ENCODE measurements around the gene TARS3. TPM values are rescaled to one million over a fixed set of nuclear protein-coding genes. Genes with fewer than 3 reads are reported as not detected.
"Not testable (repeated sequence)": the region's sequence is repeated elsewhere in the genome, so short reads cannot be mapped to it uniquely, and the experiment has no call there.

The TARS3 gene
- total and polyA plus RNA-seq, 8 donors, result 3.4 to 53.1 (median 15.6) TPM

GRCh38 chr15:101637516-101637915 lies 86.8 kb downstream of the TARS3 start:
- TF ChIP-seq CTCF (IDR thresholded peaks at IDR 0.05) (no peak), EP300 (IDR thresholded peaks at IDR 0.05) (no peak), POLR2AphosphoS5 (IDR thresholded peaks at IDR 0.05) (no peak), POLR2A (IDR thresholded peaks at IDR 0.05) (no peak)
- WGBS, 5 donors, result 54 to 73% (median 65%) methylated on average over 6 of the region's 6 CpGs
- no peaks in the 10 kb centered on the region for H3K27me3 ChIP-seq
- no peak for DNase-seq
- no peak overlapping the region for H3K27ac ChIP-seq
- H3K4me1 ChIP-seq, result peaks cover 0 to 22% (median 14%) of the 10 kb centered on the region in 4 donors
- no peak overlapping the region for H3K4me3 ChIP-seq
- intact Hi-C loops (cut with DNase I; ENCODE audit: low total_unique reads), result no loop called here
- H3K36me3 ChIP-seq, result peaks cover 7 to 48% (median 42%) of the 10 kb centered on the region in 4 donors
- no peaks in the 10 kb centered on the region for H3K9me3 ChIP-seq

- WGBS, 5 donors, result 64 to 74% (median 67%) methylated on average over 3 of the region's 3 CpGs
- Histone ChIP-seq H3K4me1 (peaks cover 0 to 17% (median 11%) of the 10 kb centered on the region in 4 donors), H3K27ac (no peak overlapping the region), H3K9me3 (no peaks in the 10 kb centered on the region), H3K27me3 (no peaks in the 10 kb centered on the region), H3K4me3 (no peak overlapping the region), H3K36me3 (peaks cover 3 to 43% (median 37%) of the 10 kb centered on the region in 4 donors)
- DNase-seq, result no peak
- intact Hi-C loops (cut with DNase I; ENCODE audit: low total_unique reads), result no loop called here
- TF ChIP-seq EP300 (IDR thresholded peaks at IDR 0.05) (no peak), CTCF (IDR thresholded peaks at IDR 0.05) (no peak), POLR2AphosphoS5 (IDR thresholded peaks at IDR 0.05) (no peak)
These were observed 87.2 kb downstream of the TARS3 start for GRCh38 chr15:101637038-101637437.

- intact Hi-C loops (cut with DNase I; ENCODE audit: low total_unique reads), result no loop called here
- Histone ChIP-seq H3K27ac (no peak overlapping the region), H3K4me3 (no peak overlapping the region), H3K36me3 (peaks cover 3 to 39% (median 35%) of the 10 kb centered on the region in 4 donors), H3K4me1 (peaks cover 0 to 8% (median 7%) of the 10 kb centered on the region in 4 donors), H3K9me3 (no peaks in the 10 kb centered on the region), H3K27me3 (no peaks in the 10 kb centered on the region)
- WGBS, 5 donors, result 69 to 80% (median 78%) methylated on average over 7 of the region's 7 CpGs
- no peak for TF ChIP-seq EP300 (IDR thresholded peaks at IDR 0.05)
- no peak for TF ChIP-seq POLR2AphosphoS5 (IDR thresholded peaks at IDR 0.05)
- TF ChIP-seq CTCF (IDR thresholded peaks at IDR 0.05), result no peak
- no peak for TF ChIP-seq POLR2A (IDR thresholded peaks at IDR 0.05)
- DNase-seq, result no peak
These were observed 88.1 kb downstream of the TARS3 start for GRCh38 chr15:101635944-101636727.

- Histone ChIP-seq H3K36me3 (peaks cover 0 to 18% (median 10%) of the 10 kb centered on the region in 4 donors), H3K4me1 (no peaks in the 10 kb centered on the region), H3K27me3 (no peaks in the 10 kb centered on the region), H3K9me3 (no peaks in the 10 kb centered on the region), H3K4me3 (no peak overlapping the region), H3K27ac (no peak overlapping the region)
- 91 to 96% (median 93%) methylated on average over 3 of the region's 3 CpGs for WGBS, 5 donors
- TF ChIP-seq EP300 (IDR thresholded peaks at IDR 0.05), result no peak
- TF ChIP-seq POLR2A (IDR thresholded peaks at IDR 0.05), result no peak
- TF ChIP-seq CTCF (IDR thresholded peaks at IDR 0.05), result no peak
- no peak for TF ChIP-seq POLR2AphosphoS5 (IDR thresholded peaks at IDR 0.05)
- DNase-seq, result no peak
- intact Hi-C loops (cut with DNase I; ENCODE audit: low total_unique reads), result no loop called here
These were observed 90.9 kb downstream of the TARS3 start for GRCh38 chr15:101633356-101633755.

GRCh38 chr15:101626729-101627128 lies 97.5 kb downstream of the TARS3 start:
- H3K9me3 ChIP-seq; DNase-seq; H3K27ac ChIP-seq; H3K4me1 ChIP-seq; intact Hi-C loops (cut with DNase I; ENCODE audit: low total_unique reads); H3K27me3 ChIP-seq; H3K4me3 ChIP-seq: not testable (repeated sequence)
- 80 to 87% (median 84%) methylated on average over 13 to 15 of the region's 15 CpGs; no CpG with 5 or more reads in 1 of the 5 donors for WGBS, 5 donors
- H3K36me3 ChIP-seq, result peaks cover 0 to 27% (median 10%) of the 10 kb centered on the region in 4 donors

Measured in stomach (tissue), 9 donors.